ENCODE measurements around the gene SYDE2. TPM values are rescaled to one million over a fixed set of nuclear protein-coding genes. Genes with fewer than 3 reads are reported as not detected.

Gene SYDE2
- polyA plus RNA-seq, 2 of the 4 experiments (the other 2 are of a cell fraction), result 0.92 to 2.6 TPM

GRCh38 chr1:85118751-85119150, 82.1 kb downstream of the SYDE2 start:
- TF ChIP-seq NR3C1 (IDR thresholded peaks at IDR 0.05), result no peak
- no peak for TF ChIP-seq RCOR1 (IDR thresholded peaks at IDR 0.05; ENCODE audit: low read depth, low read length)
- no peak for TF ChIP-seq EHMT2 (IDR thresholded peaks at IDR 0.05; ENCODE audit: low read depth)
- TF ChIP-seq POLR2A (IDR thresholded peaks at IDR 0.05; ENCODE audit: low read length), result no peak
- TF ChIP-seq JUNB (IDR thresholded peaks at IDR 0.05), result no peak
- TF ChIP-seq ATOH8 (CRISPR knock-in tag; IDR thresholded peaks at IDR 0.05; ENCODE audit: low read depth), result no peak
- no peak for TF ChIP-seq FOSL2 (IDR thresholded peaks at IDR 0.05)
- TF ChIP-seq FOSL2 (CRISPR knock-in tag; IDR thresholded peaks at IDR 0.05), result no peak
- no peak for TF ChIP-seq BCL3 (IDR thresholded peaks at IDR 0.05)
- no peak for TF ChIP-seq HOXB13 (CRISPR knock-in tag; IDR thresholded peaks at IDR 0.05; ENCODE audit: low read depth)
- no peak for TF ChIP-seq RARB (CRISPR knock-in tag; IDR thresholded peaks at IDR 0.05)
- TF ChIP-seq RFX5 (IDR thresholded peaks at IDR 0.05), result no peak
- no peak for TF ChIP-seq HOXA7 (CRISPR knock-in tag; IDR thresholded peaks at IDR 0.05)
- no peak for TF ChIP-seq HOXB5 (CRISPR knock-in tag; IDR thresholded peaks at IDR 0.05)
- TF ChIP-seq RAD21 (conservative IDR thresholded peaks at IDR 0.05 in 1 of 2, IDR thresholded peaks at IDR 0.05 in 1 of 2), result no peak
- TF ChIP-seq CTCF (IDR thresholded peaks at IDR 0.05), result no peak
- TF ChIP-seq FOSB (CRISPR knock-in tag; IDR thresholded peaks at IDR 0.05), result no peak
- Histone ChIP-seq H3K4me2 (no peak overlapping the region), H3K4me3 (no peak overlapping the region), H3K4me1 (no peaks in the 10 kb centered on the region), H3K27ac (no peak overlapping the region), H3K9me3 (no peaks in the 10 kb centered on the region)
- DNase-seq (ENCODE audit: low read depth in 1 of 2, low spot score in 1 of 2), result no peak
- no peak for ATAC-seq
- CTCF ChIA-PET, result no interaction called here
- POLR2A ChIA-PET, result no interaction called here
- WGBS (ENCODE audit: missing lambda C conversion rate), result 92% methylated on average over 1 of the region's 1 CpG
- FAIRE-seq, result no peak

GRCh38 chr1:85116856-85117255, 84.0 kb downstream of the SYDE2 start:
- H3K9me3 ChIP-seq, result no peaks in the 10 kb centered on the region
- H3K4me1 ChIP-seq, result no peaks in the 10 kb centered on the region
- H3K27ac ChIP-seq, result no peak overlapping the region
- ChIA-PET CTCF (no interaction called here), POLR2A (no interaction called here)
- no peak for DNase-seq (ENCODE audit: low read depth in 1 of 2, low spot score in 1 of 2)
- FAIRE-seq, result no peak
- H3K4me2 ChIP-seq, result no peak overlapping the region
- TF ChIP-seq ESRRA (IDR thresholded peaks at IDR 0.05; ENCODE audit: borderline replicate concordance, low read length), result no peak
- no peak for TF ChIP-seq HEYL (CRISPR knock-in tag; IDR thresholded peaks at IDR 0.05)
- TF ChIP-seq JUNB (IDR thresholded peaks at IDR 0.05), result no peak
- TF ChIP-seq ZSCAN20 (CRISPR knock-in tag; IDR thresholded peaks at IDR 0.05), result no peak
- no peak for TF ChIP-seq TFCP2L1 (CRISPR knock-in tag; IDR thresholded peaks at IDR 0.05)
- TF ChIP-seq NFE2L2 (conservative IDR thresholded peaks at IDR 0.05; ENCODE audit: low read length), result no peak
- TF ChIP-seq KDM1A (IDR thresholded peaks at IDR 0.05; ENCODE audit: low read depth), result no peak
- TF ChIP-seq EP300 (IDR thresholded peaks at IDR 0.05), result no peak
- no peak for TF ChIP-seq ATOH8 (CRISPR knock-in tag; IDR thresholded peaks at IDR 0.05; ENCODE audit: low read depth)
- no peak for TF ChIP-seq HOXB13 (CRISPR knock-in tag; IDR thresholded peaks at IDR 0.05; ENCODE audit: low read depth)
- TF ChIP-seq PHF8 (IDR thresholded peaks at IDR 0.05; ENCODE audit: borderline replicate concordance, low read depth), result no peak
- H3K4me3 ChIP-seq, result no peak overlapping the region
- ATAC-seq, result no peak
